SK-N-SH (cell line): ENCODE measurements around the gene CLTCL1. TPM values are rescaled to one million over a fixed set of nuclear protein-coding genes. Genes with fewer than 3 reads are reported as not detected.

ENCODE experiments used
- CTCF ChIA-PET: fragments of 300-600, 350-600 bp; formaldehyde crosslinking; extraction: SDS; loops from one replicate; lab custom pipeline; 2021; lab: Yijun Ruan, JAX
- POLR2A ChIA-PET: fragments of 350-600 bp; sonication (Branson Sonifier 250); formaldehyde crosslinking; extraction: SDS; loops from one replicate; lab custom pipeline; 2020; ENCODE audit warnings: antibody characterized with exemption, inconsistent platforms; lab: Yijun Ruan, JAX
- DNase-seq: peaks from one replicate; pipeline ENCODE4 v3.0.0; 2012
- H2AFZ ChIP-seq: fragments of 200-600 bp; sonication (generic); 2 replicates; pipeline ENCODE4 v1.8.1; 2016; ENCODE audit warnings: antibody characterized with exemption, mild to moderate bottlenecking, low read depth
- H3F3A ChIP-seq: fragments of 200-600 bp; sonication (generic); replicated peaks from 2 replicates; pipeline ENCODE3; 2016; ENCODE audit warnings: antibody characterized with exemption, mild to moderate bottlenecking; ENCODE audit not compliant: insufficient read depth
- H3K27ac ChIP-seq, 2 experiments: fragments of 200-500 bp in 1 of 2; fragments of 200-600 bp in 1 of 2; sonication (Bioruptor generic) in 1 of 2; sonication (generic), shearing (Covaris generic) in 1 of 2; 2 replicates each; pipeline versions ENCODE4 v1.5.1 to v1.6.1; 2014 to 2016; ENCODE audit warnings: low read depth in 2 of 2, inconsistent platforms in 1 of 2, low read length in 1 of 2, mild to moderate bottlenecking in 1 of 2, mixed read lengths in 1 of 2
- H3K27me3 ChIP-seq: fragments of 200-600 bp; sonication (generic), shearing (Covaris generic); 2 replicates; pipeline ENCODE4 v1.6.1; 2016; ENCODE audit warnings: mixed run types; ENCODE audit not compliant: insufficient read depth
- H3K36me3 ChIP-seq, 2 experiments: fragments of 200-500 bp in 1 of 2; fragments of 200-600 bp in 1 of 2; sonication (Bioruptor generic) in 1 of 2; sonication (generic) in 1 of 2; replicated peaks in 1 of 2; 2 replicates each; pipeline versions ENCODE3 to v1.5.1; 2014 to 2016; ENCODE audit warnings: low read length in 1 of 2, mild to moderate bottlenecking in 1 of 2; ENCODE audit not compliant: insufficient read depth in 2 of 2, control insufficient read depth in 1 of 2
- H3K4me1 ChIP-seq, 2 experiments: fragments of 200-500 bp in 1 of 2; fragments of 200-600 bp in 1 of 2; sonication (Bioruptor generic) in 1 of 2; sonication (generic), shearing (Covaris generic) in 1 of 2; 2 replicates each; pipeline versions ENCODE4 v1.5.1 to v1.6.1; 2014 to 2016; ENCODE audit warnings: low read depth in 1 of 2, low read length in 1 of 2, mixed run types in 1 of 2; ENCODE audit not compliant: insufficient read depth in 2 of 2, control insufficient read depth in 1 of 2
- H3K4me2 ChIP-seq: fragments of 200-600 bp; sonication (generic), shearing (Covaris generic); 2 replicates; pipeline ENCODE4 v1.6.1; 2017; ENCODE audit warnings: mixed run types
- H3K4me3 ChIP-seq, 2 experiments: fragments of 200-500 bp in 1 of 2; fragments of 200-600 bp in 1 of 2; sonication (Bioruptor generic) in 1 of 2; sonication (generic), shearing (Covaris generic) in 1 of 2; 2 replicates each; pipeline versions ENCODE4 v1.5.1 to v1.8.1; 2014 to 2016; ENCODE audit warnings: low read depth in 2 of 2, inconsistent platforms in 1 of 2, low read length in 1 of 2, mild to moderate bottlenecking in 1 of 2, mixed read lengths in 1 of 2, moderate library complexity in 1 of 2
- H3K79me2 ChIP-seq: fragments of 200-600 bp; sonication (generic); 2 replicates; pipeline ENCODE4 v1.8.1; 2017; ENCODE audit warnings: mild to moderate bottlenecking; ENCODE audit not compliant: insufficient read depth
- H3K9ac ChIP-seq: fragments of 200-600 bp; sonication (generic); 2 replicates; pipeline ENCODE4 v1.6.1; 2017; ENCODE audit warnings: mixed run types
- H3K9me2 ChIP-seq: fragments of 200-600 bp; sonication (generic); 2 replicates; pipeline ENCODE4 v1.6.1; 2017; ENCODE audit warnings: mixed run types
- H3K9me3 ChIP-seq: fragments of 200-600 bp; sonication (generic); 2 replicates; pipeline ENCODE4 v1.6.1; 2017; ENCODE audit warnings: mixed run types, mild to moderate bottlenecking, moderate library complexity
- H4K20me1 ChIP-seq: fragments of 200-600 bp; sonication (generic); 2 replicates; pipeline ENCODE4 v1.6.1; 2017; ENCODE audit warnings: mild to moderate bottlenecking, mixed run types; ENCODE audit not compliant: insufficient read depth
- FOSL2 ChIP-seq: IDR thresholded peaks from 2 replicates; pipeline ENCODE4 v1.4.0; 2012; ENCODE audit warnings: low read depth, mild to moderate bottlenecking, moderate library complexity, borderline replicate concordance
- GABPA ChIP-seq: IDR thresholded peaks from 2 replicates; pipeline ENCODE4 v1.4.0; 2012; ENCODE audit warnings: low read depth, mild to moderate bottlenecking
- IRF3 ChIP-seq: fragments of 150-350 bp; IDR thresholded peaks from 2 replicates; pipeline ENCODE4 v1.6.1; 2016; ENCODE audit warnings: mild to moderate bottlenecking, low read depth, low read length
- MEF2A ChIP-seq: IDR thresholded peaks from 2 replicates; pipeline ENCODE4 v1.4.0; 2012; ENCODE audit warnings: low read depth, borderline replicate concordance
- NRF1 ChIP-seq: IDR thresholded peaks from 2 replicates; pipeline ENCODE4 v1.6.1; 2012; ENCODE audit warnings: low read depth, mild to moderate bottlenecking, low read length
- PBX3 ChIP-seq: IDR thresholded peaks from 2 replicates; pipeline ENCODE4; 2012
- RCOR1 ChIP-seq: fragments of 150-350 bp; IDR thresholded peaks from 2 replicates; pipeline ENCODE4 v1.6.1; 2017; ENCODE audit warnings: antibody characterized with exemption, low read length
- RFX5 ChIP-seq: IDR thresholded peaks from 2 replicates; pipeline ENCODE4 v1.6.1; 2012; ENCODE audit warnings: mild to moderate bottlenecking, improper control_type of control experiment, low read length
- RXRA ChIP-seq: IDR thresholded peaks from 2 replicates; pipeline ENCODE4 v1.4.0; 2012; ENCODE audit warnings: low read depth, mild to moderate bottlenecking, borderline replicate concordance
- TEAD4 ChIP-seq: IDR thresholded peaks from 2 replicates; pipeline ENCODE4 v1.4.0; 2012; ENCODE audit warnings: mild to moderate bottlenecking, borderline replicate concordance; ENCODE audit not compliant: insufficient read depth
- USF2 ChIP-seq: fragments of 150-350 bp; IDR thresholded peaks from 2 replicates; pipeline ENCODE4 v1.6.1; 2017; ENCODE audit warnings: antibody characterized with exemption, low read length, low read depth, borderline replicate concordance
- WGBS: methylation state at CpG from one replicate; pipeline ENCODE4 v1.1.6; 2017; ENCODE audit warnings: low lambda C conversion rate; 5-methylcytosine and 5-hydroxymethylcytosine counted together
- polyA plus RNA-seq, 3 experiments: library from polyadenylated mRNA; depleted of rRNA; stranded (reverse); fragments of >200 nt; gene quantifications; 2 replicates each; pipeline ENCODE4 v1.2.3, GENCODE V29; 2012

Gene CLTCL1
- polyA plus RNA-seq, 1 of the 3 experiments (the other 2 are of a cell fraction), result 6.7 TPM

DNA sequence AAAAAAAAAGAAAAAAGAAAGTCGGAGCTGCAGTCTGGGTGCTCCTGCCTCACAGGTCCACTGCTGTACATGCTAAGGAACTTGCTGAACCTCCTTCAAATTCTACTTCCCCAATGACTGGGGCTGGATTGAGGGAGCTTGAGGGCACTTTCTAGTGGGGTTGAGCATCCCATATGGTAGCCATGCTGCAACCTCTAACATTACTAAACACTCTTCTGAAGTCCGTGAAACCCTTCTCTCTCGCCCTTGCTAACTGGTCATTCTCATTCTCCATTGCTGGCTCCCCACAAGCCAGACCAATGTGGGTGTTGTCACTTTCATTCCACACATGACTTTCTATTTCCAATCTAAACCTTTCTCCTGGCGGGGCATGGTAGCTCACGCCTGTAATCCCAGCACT is 148.3 kb downstream of the CLTCL1 start:
- Histone ChIP-seq H3K27me3 (peaks cover 16% of the 10 kb centered on the region), H3K9ac (peak overlapping the region; percentile 89; the same call in 1 of the 2 replicates), H3F3A (no peaks in the 10 kb centered on the region), H3K79me2 (peaks cover 27% of the 10 kb centered on the region), H3K4me1 (peaks cover 4 to 8% of the 10 kb centered on the region in 2 experiments; a peak in 3 of 4 replicates), H3K4me3 (peak overlapping the region in 1 of 2 experiments; percentile 93; a peak in 3 of 4 replicates), H3K36me3 (peaks cover 18 to 39% of the 10 kb centered on the region in 2 experiments), H3K27ac (no peak overlapping the region), H4K20me1 (no peaks in the 10 kb centered on the region), H3K9me2 (no peaks in the 10 kb centered on the region), H2AFZ (no peak overlapping the region), H3K4me2 (peak overlapping the region; percentile 95), H3K9me3 (no peaks in the 10 kb centered on the region)
- ChIA-PET POLR2A (interaction anchor here (0.8 to 1.5 kb wide), 2 partner anchors 33 to 36 kb away, joined by 3 to 4 read pairs; partner anchors contain the start of gene SLC25A1), CTCF (interaction anchor here (1.0 to 3.8 kb wide), 4 partner anchors 13 to 335 kb away, joined by 3 to 26 read pairs (median 6); partner anchors contain the start of genes CDC45 and UFD1)
- TF ChIP-seq IRF3, result no peak
- no peak for TF ChIP-seq RFX5
- TF ChIP-seq USF2, result no peak
- 90% methylated on average over 5 of the region's 5 CpGs for WGBS
- no peak for DNase-seq

- H4K20me1 ChIP-seq, result no peaks in the 10 kb centered on the region
- H3K27ac ChIP-seq, result no peak overlapping the region
- H3K4me1 ChIP-seq, result peaks cover 4 to 8% of the 10 kb centered on the region in 2 experiments; a peak in 3 of 4 replicates
- no peak overlapping the region for H3K4me3 ChIP-seq
- H2AFZ ChIP-seq, result no peak overlapping the region
- H3K9me2 ChIP-seq, result no peaks in the 10 kb centered on the region
- no peak for DNase-seq
- CTCF ChIA-PET, result no interaction called here
- H3K79me2 ChIP-seq, result peaks cover 27% of the 10 kb centered on the region
- POLR2A ChIA-PET, result no interaction called here
- H3K9me3 ChIP-seq, result no peaks in the 10 kb centered on the region
- H3K36me3 ChIP-seq, result peaks cover 18 to 47% of the 10 kb centered on the region in 2 experiments
- H3K4me2 ChIP-seq, result no peak overlapping the region
- peaks cover 8% of the 10 kb centered on the region for H3K27me3 ChIP-seq
- H3F3A ChIP-seq, result no peaks in the 10 kb centered on the region
- WGBS, result 97% methylated on average over 9 of the region's 9 CpGs
- H3K9ac ChIP-seq, result no peak overlapping the region
- TF ChIP-seq NRF1 (no peak), TEAD4 (no peak)
These were observed 149.1 kb downstream of the CLTCL1 start for GRCh38 chr22:19142394-19142793.

GRCh38 chr22:19139974-19140373 is 151.5 kb downstream of the CLTCL1 start:
- Histone ChIP-seq H3K4me2 (no peak overlapping the region), H3K27me3 (no peaks in the 10 kb centered on the region), H3K4me1 (peaks cover 4 to 8% of the 10 kb centered on the region in 2 experiments; a peak in 3 of 4 replicates), H2AFZ (no peak overlapping the region), H3F3A (no peaks in the 10 kb centered on the region), H3K4me3 (no peak overlapping the region), H3K9ac (no peak overlapping the region), H3K27ac (no peak overlapping the region), H3K9me3 (no peaks in the 10 kb centered on the region), H3K79me2 (peaks cover 27% of the 10 kb centered on the region), H3K9me2 (no peaks in the 10 kb centered on the region), H3K36me3 (peaks cover 18 to 60% of the 10 kb centered on the region in 2 experiments), H4K20me1 (no peaks in the 10 kb centered on the region)
- POLR2A ChIA-PET, result no interaction called here
- WGBS, result 87% methylated on average over 3 of the region's 5 CpGs
- TF ChIP-seq RXRA, result no peak
- TF ChIP-seq FOSL2, result no peak
- TF ChIP-seq RFX5, result no peak
- TF ChIP-seq PBX3, result no peak
- TF ChIP-seq MEF2A, result no peak
- TF ChIP-seq RCOR1, result no peak
- TF ChIP-seq GABPA, result no peak
- DNase-seq, result no peak
- CTCF ChIA-PET, result no interaction called here
